Stimulated activated naive CD8-positive, alpha-beta T cell treated with anti-CD3 and anti-CD28 coated beads, Interleukin-15, Interleukin-2, amounts not matched to agents 100 U/mL and 50 U/mL, for 24 hours (primary cell): ENCODE results near the gene ELF1.
"Not testable (repeated sequence)": the region's sequence is repeated elsewhere in the genome, so short reads cannot be mapped to it uniquely, and the experiment has no call there.

Experiments used
- ATAC-seq: fragments of 150-1000 bp; cut with Tn5 transposase; one replicate; pipeline ENCODE4 v1.10.0; 2021
- DNase-seq: peaks from one replicate; pipeline ENCODE4 v3.0.0; 2021

Gene ELF1

GRCh38 chr13:40982772-40983171, 36.3 kb downstream of the ELF1 start:
- ATAC-seq (peak; percentile 74), DNase-seq (peak; percentile 51)

- ATAC-seq: no peak
- no peak for DNase-seq
Measured at GRCh38 chr13:40981949-40982348, 37.2 kb downstream of the ELF1 start.

- ATAC-seq: no peak
- no peak for DNase-seq
Measured at GRCh38 chr13:40981361-40981760, 37.8 kb downstream of the ELF1 start.

GRCh38 chr13:40980461-40980860, 38.7 kb downstream of the ELF1 start:
- DNase-seq (no peak), ATAC-seq (no peak)

DNA sequence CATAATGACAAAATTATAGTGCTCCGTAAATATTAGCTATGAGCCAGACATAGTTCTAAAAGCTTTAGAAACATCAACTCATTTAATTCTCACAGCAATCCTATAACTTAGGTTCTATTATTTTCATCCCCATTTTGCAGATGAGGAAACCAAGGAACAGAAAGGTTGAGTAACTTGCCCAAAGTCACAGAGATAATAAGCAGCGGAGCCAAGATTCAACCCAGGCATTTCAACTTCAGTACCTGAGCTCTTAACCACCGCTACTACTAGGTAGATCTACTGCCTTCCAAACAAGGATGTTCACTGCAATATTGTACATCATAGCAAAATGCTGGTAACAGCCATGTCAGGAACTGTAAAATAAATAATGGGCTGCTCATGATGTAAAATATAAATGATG, 39.9 kb downstream of the ELF1 start:
- ATAC-seq: no peak
- no peak for DNase-seq

- ATAC-seq, DNase-seq: not testable (repeated sequence)
Measured at GRCh38 chr13:40978109-40978508, 41.0 kb downstream of the ELF1 start.

DNA sequence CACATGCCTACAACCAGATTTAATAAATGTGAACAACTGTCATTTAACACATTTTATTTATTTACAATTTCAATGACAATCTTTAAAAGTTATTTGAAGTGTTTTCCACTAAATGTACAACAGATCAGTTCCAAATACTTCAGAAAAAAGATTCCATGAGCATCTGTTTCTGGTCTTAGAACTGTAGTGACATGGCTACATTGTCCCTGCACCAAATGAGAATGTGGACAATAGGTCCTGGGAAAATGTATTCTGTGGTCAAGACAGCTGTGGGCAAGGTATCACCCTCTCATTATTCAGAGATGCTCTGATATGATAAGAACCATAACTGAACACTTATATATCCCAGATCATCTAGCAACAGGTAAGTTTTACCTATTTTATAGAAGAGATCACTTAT, 43.7 kb downstream of the ELF1 start:
- ATAC-seq (no peak), DNase-seq (no peak)

DNA sequence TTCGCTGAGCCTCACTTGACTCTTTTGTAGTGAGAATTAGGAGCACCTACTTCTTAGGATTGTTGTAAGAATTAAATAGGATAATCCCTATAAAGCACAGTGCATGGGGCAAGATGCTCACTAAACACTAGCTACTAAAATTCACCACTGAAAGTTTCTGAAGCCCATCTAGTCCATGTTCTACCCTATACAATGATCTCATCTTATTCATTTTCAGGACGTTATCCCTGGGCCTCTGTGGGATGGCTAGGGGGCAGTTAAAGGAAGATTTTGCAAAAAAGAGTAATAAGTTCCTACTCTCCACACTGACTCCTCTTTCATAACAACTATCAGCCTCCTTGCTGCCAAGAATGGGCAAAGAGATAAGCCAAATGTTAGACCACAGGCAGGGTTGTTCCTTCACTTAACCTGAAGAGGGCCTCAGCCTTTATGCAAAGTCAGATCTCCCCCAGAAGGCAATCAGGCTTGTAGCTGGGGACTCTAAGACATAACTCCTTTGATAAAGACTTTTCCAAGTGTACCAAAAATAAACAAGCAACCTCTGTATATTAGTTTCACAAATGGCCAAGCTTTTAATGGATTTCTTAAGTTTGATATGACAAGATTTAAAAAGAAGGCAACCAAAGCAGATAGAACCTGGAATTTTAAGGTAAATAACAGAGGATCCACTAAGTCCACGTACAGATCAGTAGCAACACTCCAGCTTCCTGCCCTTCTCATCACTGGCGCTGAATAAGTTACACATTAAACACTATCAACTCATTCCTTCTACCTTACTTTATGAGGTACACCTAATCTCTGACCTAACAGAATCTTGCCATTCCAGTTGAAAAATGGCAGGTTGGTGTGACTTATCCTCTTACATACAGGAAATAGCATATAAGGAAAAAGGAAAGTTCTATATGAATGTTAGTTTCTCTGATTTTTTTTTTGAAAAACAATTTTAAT, 44.4 kb downstream of the ELF1 start:
- ATAC-seq (peak; percentile 86), DNase-seq (peak; percentile 23)

DNA sequence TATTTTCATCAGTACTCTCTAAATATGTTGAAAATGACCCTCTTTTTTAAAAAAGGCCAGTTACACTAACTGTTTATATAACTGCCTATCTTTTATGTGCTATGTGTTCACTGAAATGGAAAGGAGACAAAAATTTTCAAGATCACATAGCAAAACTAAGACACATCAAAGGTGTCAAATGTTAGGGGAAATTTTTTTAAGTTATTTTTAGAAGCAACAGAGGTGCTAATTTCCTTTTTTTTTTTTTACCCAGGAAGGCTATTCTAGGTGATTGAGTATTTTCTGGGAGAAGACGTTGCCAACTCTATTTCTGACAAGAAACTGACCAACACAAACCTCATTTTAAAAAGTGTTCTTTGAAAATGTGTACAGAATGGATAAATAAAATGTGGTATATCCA, 45.7 kb downstream of the ELF1 start:
- ATAC-seq (no peak), DNase-seq (no peak)

DNA sequence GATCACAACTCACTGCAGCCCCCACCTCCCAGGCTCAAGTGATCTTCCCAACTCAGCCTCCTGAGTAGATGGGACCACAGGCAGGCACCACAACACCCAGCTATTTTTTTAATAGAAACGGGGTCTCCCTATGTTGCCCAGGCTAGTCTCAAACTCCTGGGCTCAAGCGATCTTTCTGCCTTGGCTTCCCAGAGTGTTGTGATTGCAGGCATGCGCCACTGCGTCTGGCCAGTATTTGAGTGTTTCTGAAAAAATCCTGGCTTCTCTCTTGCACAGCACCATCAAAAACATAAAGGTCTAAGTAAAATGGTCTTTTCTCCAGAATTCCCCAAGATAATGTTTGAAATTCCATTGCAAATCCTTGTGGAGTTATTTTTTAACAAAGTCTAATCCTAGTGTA, 47.8 kb downstream of the ELF1 start:
- DNase-seq: no peak

GRCh38 chr13:40970803-40971202, 48.3 kb downstream of the ELF1 start:
- DNase-seq (no peak), ATAC-seq (no peak)

More for the DNA sequence above, 47.8 kb downstream of the ELF1 start:
- ATAC-seq: no peak

GRCh38 chr13:40969169-40969901, 49.8 kb downstream of the ELF1 start:
- peak; percentile 27 for DNase-seq
- ATAC-seq: peak; percentile 66

DNA sequence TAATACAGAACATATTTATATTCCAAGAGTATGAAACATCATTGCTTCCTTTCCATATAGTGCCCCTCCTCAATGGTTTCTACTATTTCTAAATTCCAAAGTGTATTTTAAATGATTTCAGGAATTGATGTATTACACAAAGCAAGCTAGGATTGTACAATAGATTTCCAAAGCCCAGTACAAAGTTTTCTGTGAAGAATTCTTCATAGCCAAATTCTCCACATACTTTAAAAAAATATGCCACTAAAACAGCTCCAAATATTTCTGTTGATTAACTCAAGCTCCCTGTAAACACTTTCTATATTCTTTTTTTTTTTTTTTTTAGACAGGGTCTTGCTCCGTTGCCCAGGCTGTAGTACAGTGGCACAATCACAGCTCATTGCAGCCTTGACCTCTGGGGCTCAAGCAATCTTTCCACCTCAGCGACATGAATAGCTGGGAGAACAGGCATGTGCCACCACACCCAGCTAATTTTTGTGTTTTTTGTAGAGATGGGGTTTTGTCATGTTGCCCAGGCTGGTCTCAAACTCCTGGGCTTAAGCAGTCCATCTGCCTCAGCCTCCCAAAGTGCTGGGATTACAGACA, 50.6 kb downstream of the ELF1 start:
- no peak for DNase-seq
- no peak for ATAC-seq

GRCh38 chr13:40966298-40966697, 52.8 kb downstream of the ELF1 start:
- ATAC-seq: peak; percentile 25
- DNase-seq: no peak

GRCh38 chr13:40963927-40964326, 55.2 kb downstream of the ELF1 start:
- DNase-seq (no peak), ATAC-seq (peak; percentile 42)

GRCh38 chr13:40961826-40962225, 57.3 kb downstream of the ELF1 start:
- ATAC-seq: peak; percentile 49
- no peak for DNase-seq

- ATAC-seq (no peak), DNase-seq (no peak)
Measured at GRCh38 chr13:40961214-40961613, 57.9 kb downstream of the ELF1 start.

- no peak for ATAC-seq
- no peak for DNase-seq
Measured at GRCh38 chr13:40960716-40961115, 58.4 kb downstream of the ELF1 start.

- DNase-seq (no peak), ATAC-seq (no peak)
Measured at GRCh38 chr13:40958655-40959054, 60.5 kb downstream of the ELF1 start.

DNA sequence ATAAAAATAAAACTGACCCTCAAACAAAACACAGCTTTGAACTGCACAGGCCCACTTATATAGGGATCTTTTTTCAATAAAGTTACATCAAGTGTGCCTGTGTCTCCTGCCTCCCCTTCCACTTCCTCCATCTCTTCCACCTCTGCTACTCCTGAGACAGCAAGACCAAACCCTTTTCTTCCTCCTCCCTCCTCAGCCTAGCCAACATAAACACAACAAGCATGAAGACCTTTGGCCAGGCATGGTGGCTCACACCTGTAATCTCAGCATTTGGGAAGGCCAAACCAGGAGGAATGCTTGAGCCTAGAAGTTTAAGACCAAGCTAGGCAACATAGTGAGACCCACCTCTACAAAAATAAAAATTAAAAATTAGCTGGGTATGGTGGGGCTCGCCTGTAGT, 72.6 kb downstream of the ELF1 start:
- no peak for ATAC-seq
- DNase-seq: no peak

GRCh38 chr13:40943073-40943472, 76.0 kb downstream of the ELF1 start:
- no peak for ATAC-seq
- DNase-seq: no peak

DNA sequence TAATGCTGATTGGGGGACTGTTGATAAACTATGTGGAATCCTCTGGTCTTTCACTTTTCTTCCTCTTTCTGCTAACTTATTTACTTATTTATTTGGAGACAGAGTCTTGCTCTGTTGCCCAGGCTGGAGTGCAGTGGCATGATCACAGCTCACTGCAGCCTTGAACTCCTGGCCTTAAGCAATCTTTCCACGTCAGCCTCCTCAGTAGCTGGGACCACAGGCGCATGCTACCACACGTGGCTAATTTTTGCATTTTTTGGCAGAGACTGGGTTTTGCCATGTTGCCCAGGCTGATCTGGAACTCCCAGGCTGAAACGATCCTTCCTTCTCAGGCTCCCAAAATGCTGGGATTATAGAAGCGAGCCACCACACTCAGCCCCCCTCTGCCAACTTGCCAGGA, 77.5 kb downstream of the ELF1 start:
- ATAC-seq (no peak), DNase-seq (no peak)

GRCh38 chr13:40940841-40941240, 78.3 kb downstream of the ELF1 start:
- ATAC-seq (no peak), DNase-seq (no peak)
